ENCODE data around the gene TRIM9.

GRCh38 chr14:51094901-51095853, at the start of gene TRIM9:
- TF ChIP-seq, protein P1, sequence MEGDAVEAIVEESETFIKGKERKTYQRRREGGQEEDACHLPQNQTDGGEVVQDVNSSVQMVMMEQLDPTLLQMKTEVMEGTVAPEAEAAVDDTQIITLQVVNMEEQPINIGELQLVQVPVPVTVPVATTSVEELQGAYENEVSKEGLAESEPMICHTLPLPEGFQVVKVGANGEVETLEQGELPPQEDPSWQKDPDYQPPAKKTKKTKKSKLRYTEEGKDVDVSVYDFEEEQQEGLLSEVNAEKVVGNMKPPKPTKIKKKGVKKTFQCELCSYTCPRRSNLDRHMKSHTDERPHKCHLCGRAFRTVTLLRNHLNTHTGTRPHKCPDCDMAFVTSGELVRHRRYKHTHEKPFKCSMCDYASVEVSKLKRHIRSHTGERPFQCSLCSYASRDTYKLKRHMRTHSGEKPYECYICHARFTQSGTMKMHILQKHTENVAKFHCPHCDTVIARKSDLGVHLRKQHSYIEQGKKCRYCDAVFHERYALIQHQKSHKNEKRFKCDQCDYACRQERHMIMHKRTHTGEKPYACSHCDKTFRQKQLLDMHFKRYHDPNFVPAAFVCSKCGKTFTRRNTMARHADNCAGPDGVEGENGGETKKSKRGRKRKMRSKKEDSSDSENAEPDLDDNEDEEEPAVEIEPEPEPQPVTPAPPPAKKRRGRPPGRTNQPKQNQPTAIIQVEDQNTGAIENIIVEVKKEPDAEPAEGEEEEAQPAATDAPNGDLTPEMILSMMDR (conservative IDR thresholded peaks at IDR 0.05 in 1 of 2, IDR thresholded peaks at IDR 0.05 in 1 of 2; ENCODE audit: low read depth in 1 of 2, low read length in 2 of 2), result no peak
- no peak for TF ChIP-seq EZH2 (IDR thresholded peaks at IDR 0.05; ENCODE audit: low read length, missing control alignments)
